ENCODE measurements around the gene TGFBI. TPM values are rescaled to one million over a fixed set of nuclear protein-coding genes. Genes with fewer than 3 reads are reported as not detected.

Gene TGFBI
- total and polyA plus RNA-seq, 9 of the 15 experiments (the other 6 are each of a cell fraction or from before 2014, with no cell fraction given): 0.05 to 0.62 (median 0.08) TPM; not detected in 6

GRCh38 chr5:136080483-136081216 is 51.9 kb downstream of the TGFBI start (continued):
- TF ChIP-seq, protein P1, sequence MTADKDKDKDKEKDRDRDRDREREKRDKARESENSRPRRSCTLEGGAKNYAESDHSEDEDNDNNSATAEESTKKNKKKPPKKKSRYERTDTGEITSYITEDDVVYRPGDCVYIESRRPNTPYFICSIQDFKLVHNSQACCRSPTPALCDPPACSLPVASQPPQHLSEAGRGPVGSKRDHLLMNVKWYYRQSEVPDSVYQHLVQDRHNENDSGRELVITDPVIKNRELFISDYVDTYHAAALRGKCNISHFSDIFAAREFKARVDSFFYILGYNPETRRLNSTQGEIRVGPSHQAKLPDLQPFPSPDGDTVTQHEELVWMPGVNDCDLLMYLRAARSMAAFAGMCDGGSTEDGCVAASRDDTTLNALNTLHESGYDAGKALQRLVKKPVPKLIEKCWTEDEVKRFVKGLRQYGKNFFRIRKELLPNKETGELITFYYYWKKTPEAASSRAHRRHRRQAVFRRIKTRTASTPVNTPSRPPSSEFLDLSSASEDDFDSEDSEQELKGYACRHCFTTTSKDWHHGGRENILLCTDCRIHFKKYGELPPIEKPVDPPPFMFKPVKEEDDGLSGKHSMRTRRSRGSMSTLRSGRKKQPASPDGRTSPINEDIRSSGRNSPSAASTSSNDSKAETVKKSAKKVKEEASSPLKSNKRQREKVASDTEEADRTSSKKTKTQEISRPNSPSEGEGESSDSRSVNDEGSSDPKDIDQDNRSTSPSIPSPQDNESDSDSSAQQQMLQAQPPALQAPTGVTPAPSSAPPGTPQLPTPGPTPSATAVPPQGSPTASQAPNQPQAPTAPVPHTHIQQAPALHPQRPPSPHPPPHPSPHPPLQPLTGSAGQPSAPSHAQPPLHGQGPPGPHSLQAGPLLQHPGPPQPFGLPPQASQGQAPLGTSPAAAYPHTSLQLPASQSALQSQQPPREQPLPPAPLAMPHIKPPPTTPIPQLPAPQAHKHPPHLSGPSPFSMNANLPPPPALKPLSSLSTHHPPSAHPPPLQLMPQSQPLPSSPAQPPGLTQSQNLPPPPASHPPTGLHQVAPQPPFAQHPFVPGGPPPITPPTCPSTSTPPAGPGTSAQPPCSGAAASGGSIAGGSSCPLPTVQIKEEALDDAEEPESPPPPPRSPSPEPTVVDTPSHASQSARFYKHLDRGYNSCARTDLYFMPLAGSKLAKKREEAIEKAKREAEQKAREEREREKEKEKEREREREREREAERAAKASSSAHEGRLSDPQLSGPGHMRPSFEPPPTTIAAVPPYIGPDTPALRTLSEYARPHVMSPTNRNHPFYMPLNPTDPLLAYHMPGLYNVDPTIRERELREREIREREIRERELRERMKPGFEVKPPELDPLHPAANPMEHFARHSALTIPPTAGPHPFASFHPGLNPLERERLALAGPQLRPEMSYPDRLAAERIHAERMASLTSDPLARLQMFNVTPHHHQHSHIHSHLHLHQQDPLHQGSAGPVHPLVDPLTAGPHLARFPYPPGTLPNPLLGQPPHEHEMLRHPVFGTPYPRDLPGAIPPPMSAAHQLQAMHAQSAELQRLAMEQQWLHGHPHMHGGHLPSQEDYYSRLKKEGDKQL (CRISPR knock-in tag; IDR thresholded peaks at IDR 0.05; ENCODE audit: borderline replicate concordance): no peak
- TF ChIP-seq TEAD4 (IDR thresholded peaks at IDR 0.05; ENCODE audit: low read length) (peak; percentile 52), TEAD4 (CRISPR knock-in tag; IDR thresholded peaks at IDR 0.05; ENCODE audit: borderline replicate concordance) (no peak), SNIP1 (IDR thresholded peaks at IDR 0.05; ENCODE audit: low read depth) (no peak), ZKSCAN1 (IDR thresholded peaks at IDR 0.05; ENCODE audit: low read depth, low read length) (peak; percentile 29; the same call in 1 of the 2 replicates), FOXK1 (CRISPR knock-in tag; IDR thresholded peaks at IDR 0.05; ENCODE audit: borderline replicate concordance) (no peak), NFRKB (IDR thresholded peaks at IDR 0.05; ENCODE audit: low read depth) (0 out of 2 replicates have a peak, but pooled peaks have one; percentile 38), RBM17 (IDR thresholded peaks at IDR 0.05; ENCODE audit: borderline replicate concordance, low read depth, low read length) (no peak), BRF1 (IDR thresholded peaks at IDR 0.05; ENCODE audit: borderline replicate concordance, extremely low read depth, insufficient read length) (peak; percentile 27), ZNF445 (CRISPR knock-in tag; IDR thresholded peaks at IDR 0.05; ENCODE audit: low read depth) (no peak), HNRNPK (IDR thresholded peaks at IDR 0.05; ENCODE audit: low read depth, low read length, poor library complexity, severe bottlenecking) (no peak), ZNF586 (CRISPR knock-in tag; conservative IDR thresholded peaks at IDR 0.05) (no peak), HNRNPLL (IDR thresholded peaks at IDR 0.05; ENCODE audit: low read depth, low read length, poor library complexity, severe bottlenecking) (peak; percentile 85), ZFP36 (IDR thresholded peaks at IDR 0.05; ENCODE audit: low read depth, low read length, partially characterized antibody) (no peak), ZNF507 (tag; conservative IDR thresholded peaks at IDR 0.05) (no peak), CHCHD3 (CRISPR knock-in tag; IDR thresholded peaks at IDR 0.05) (no peak), ZNF274 (IDR thresholded peaks at IDR 0.05; ENCODE audit: borderline replicate concordance, low read depth, low read length) (no peak), CEBPG (CRISPR knock-in tag; IDR thresholded peaks at IDR 0.05) (peak; percentile 18; the same call in 1 of the 2 replicates), CEBPG (tag; conservative IDR thresholded peaks at IDR 0.05 in 1 of 2, IDR thresholded peaks at IDR 0.05 in 1 of 2) (no peak), TAF15 (IDR thresholded peaks at IDR 0.05; ENCODE audit: low read depth, low read length) (no peak), TAF7 (tag; IDR thresholded peaks at IDR 0.05) (no peak)
- TF ChIP-seq, protein P2, sequence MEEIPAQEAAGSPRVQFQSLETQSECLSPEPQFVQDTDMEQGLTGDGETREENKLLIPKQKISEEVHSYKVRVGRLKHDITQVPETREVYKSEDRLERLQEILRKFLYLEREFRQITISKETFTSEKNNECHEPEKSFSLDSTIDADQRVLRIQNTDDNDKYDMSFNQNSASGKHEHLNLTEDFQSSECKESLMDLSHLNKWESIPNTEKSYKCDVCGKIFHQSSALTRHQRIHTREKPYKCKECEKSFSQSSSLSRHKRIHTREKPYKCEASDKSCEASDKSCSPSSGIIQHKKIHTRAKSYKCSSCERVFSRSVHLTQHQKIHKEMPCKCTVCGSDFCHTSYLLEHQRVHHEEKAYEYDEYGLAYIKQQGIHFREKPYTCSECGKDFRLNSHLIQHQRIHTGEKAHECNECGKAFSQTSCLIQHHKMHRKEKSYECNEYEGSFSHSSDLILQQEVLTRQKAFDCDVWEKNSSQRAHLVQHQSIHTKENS (CRISPR knock-in tag; IDR thresholded peaks at IDR 0.05): no peak
